Measurements from ENCODE around the gene NOX3. TPM values are rescaled to one million over a fixed set of nuclear protein-coding genes. Genes with fewer than 3 reads are reported as not detected.

The NOX3 gene
- total and polyA plus RNA-seq, 9 of the 15 experiments (the other 6 are each of a cell fraction or from before 2014, with no cell fraction given) = not detected

DNA sequence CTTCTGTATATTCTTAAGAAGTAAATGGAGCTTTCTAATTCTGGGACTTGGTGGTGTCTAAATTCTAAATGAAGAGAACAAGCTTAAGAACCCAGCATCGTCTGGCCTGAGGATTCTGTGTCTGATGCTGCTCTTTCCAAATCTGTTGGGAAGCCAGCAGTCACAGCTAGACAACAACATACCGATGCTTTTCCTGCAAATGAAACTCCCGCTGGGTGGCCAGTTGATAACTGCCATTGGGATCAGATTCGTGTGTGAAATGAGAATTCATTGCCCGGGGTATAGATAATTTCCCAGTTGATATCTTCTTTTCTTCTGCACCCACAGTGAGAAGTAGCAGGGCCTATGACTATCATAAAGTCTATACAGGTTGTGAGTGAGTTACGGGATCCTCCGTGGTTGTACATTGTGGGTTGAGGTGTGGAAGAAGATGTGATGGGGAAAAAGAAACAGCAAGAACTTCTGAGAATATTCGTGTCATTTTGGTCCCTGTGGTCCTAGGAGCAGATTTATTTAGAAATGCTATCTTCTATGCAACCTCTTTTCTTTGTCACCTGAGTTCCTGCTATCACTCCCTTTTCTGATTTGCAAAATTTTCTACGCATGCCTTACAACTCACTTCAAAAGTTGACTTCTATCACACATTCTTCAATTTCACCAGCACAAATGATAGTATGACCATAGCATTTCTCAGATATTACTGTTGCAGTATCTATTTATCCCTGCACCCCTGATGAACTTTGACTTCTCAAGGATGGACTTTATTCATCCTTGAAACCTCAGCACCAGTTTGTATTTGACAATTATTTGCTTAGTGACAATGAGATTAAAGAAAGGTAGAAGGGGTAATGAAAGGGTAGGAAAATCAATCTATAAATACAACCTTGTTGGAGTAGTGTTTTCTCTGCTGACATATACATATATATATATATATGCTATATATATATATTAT is 10.4 kb downstream of the NOX3 start:
- Histone ChIP-seq H2AFZ (ENCODE audit: low read depth, low read length) (no peak overlapping the region), H3K27ac (ENCODE audit: extremely low read depth, low read depth, low read length) (no peak overlapping the region), H3K36me3 (ENCODE audit: control insufficient read depth, insufficient read depth, low read length) (no peaks in the 10 kb centered on the region), H3K9me3 (replicated peaks; ENCODE audit: control insufficient read depth, insufficient read depth, low read depth, low read length) (no peaks in the 10 kb centered on the region), H3K4me2 (ENCODE audit: insufficient read depth, low read length) (no peak overlapping the region), H3K9me1 (ENCODE audit: control insufficient read depth, insufficient read depth, low read length) (no peaks in the 10 kb centered on the region), H3K79me2 (ENCODE audit: control insufficient read depth, insufficient read depth, low read length) (no peaks in the 10 kb centered on the region), H3K27me3 (ENCODE audit: control insufficient read depth in 2 of 2, insufficient read depth in 2 of 2, low read length in 2 of 2) (peaks cover 0 to 3% of the 10 kb centered on the region in 2 experiments; a peak in 2 of 5 replicates), H3K4me3 (no peak overlapping the region), H3K9ac (ENCODE audit: insufficient read depth in 1 of 2, low read depth in 2 of 2, low read length in 2 of 2) (no peak overlapping the region), H3K4me1 (replicated peaks in 1 of 2; ENCODE audit: control insufficient read depth in 2 of 2, insufficient read depth in 2 of 2, low read length in 2 of 2) (no peaks in the 10 kb centered on the region), H4K20me1 (replicated peaks; ENCODE audit: control insufficient read depth, insufficient read depth, low read length) (no peaks in the 10 kb centered on the region)
- DNase-seq (ENCODE audit: extremely low read depth in 1 of 4, low spot score in 3 of 4) (no peak), ATAC-seq (no peak), FAIRE-seq (no peak)
- ChIA-PET CTCF (ENCODE audit: low intra/inter-chr PET ratio) (no interaction called here), POLR2A (no interaction called here)
- 2% methylated on average over 9 of the region's 9 CpGs for WGBS (ENCODE audit: insufficient coverage, low coverage, missing lambda C conversion rate)
- in situ Hi-C loops (cut with MboI) (no loop called here), intact Hi-C loops (cut with micrococcal nuclease) (no loop called here)
- BruUV-seq (replicated peaks) = no TSS peak
- TF ChIP-seq ZSCAN29 (IDR thresholded peaks at IDR 0.05) (no peak), NONO (IDR thresholded peaks at IDR 0.05; ENCODE audit: low read depth in 2 of 2, low read length in 1 of 2) (no peak), RFX7 (CRISPR knock-in tag; IDR thresholded peaks at IDR 0.05) (no peak), CC2D1A (IDR thresholded peaks at IDR 0.05) (no peak), POLR2G (IDR thresholded peaks at IDR 0.05; ENCODE audit: low read depth, low read length) (no peak)
- TF ChIP-seq, protein P1, sequence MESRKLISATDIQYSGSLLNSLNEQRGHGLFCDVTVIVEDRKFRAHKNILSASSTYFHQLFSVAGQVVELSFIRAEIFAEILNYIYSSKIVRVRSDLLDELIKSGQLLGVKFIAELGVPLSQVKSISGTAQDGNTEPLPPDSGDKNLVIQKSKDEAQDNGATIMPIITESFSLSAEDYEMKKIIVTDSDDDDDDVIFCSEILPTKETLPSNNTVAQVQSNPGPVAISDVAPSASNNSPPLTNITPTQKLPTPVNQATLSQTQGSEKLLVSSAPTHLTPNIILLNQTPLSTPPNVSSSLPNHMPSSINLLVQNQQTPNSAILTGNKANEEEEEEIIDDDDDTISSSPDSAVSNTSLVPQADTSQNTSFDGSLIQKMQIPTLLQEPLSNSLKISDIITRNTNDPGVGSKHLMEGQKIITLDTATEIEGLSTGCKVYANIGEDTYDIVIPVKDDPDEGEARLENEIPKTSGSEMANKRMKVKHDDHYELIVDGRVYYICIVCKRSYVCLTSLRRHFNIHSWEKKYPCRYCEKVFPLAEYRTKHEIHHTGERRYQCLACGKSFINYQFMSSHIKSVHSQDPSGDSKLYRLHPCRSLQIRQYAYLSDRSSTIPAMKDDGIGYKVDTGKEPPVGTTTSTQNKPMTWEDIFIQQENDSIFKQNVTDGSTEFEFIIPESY (CRISPR knock-in tag; IDR thresholded peaks at IDR 0.05) = no peak
- TF ChIP-seq, protein P2, sequence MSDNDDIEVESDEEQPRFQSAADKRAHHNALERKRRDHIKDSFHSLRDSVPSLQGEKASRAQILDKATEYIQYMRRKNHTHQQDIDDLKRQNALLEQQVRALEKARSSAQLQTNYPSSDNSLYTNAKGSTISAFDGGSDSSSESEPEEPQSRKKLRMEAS (CRISPR knock-in tag; IDR thresholded peaks at IDR 0.05) = no peak
- TF ChIP-seq, protein P3, sequence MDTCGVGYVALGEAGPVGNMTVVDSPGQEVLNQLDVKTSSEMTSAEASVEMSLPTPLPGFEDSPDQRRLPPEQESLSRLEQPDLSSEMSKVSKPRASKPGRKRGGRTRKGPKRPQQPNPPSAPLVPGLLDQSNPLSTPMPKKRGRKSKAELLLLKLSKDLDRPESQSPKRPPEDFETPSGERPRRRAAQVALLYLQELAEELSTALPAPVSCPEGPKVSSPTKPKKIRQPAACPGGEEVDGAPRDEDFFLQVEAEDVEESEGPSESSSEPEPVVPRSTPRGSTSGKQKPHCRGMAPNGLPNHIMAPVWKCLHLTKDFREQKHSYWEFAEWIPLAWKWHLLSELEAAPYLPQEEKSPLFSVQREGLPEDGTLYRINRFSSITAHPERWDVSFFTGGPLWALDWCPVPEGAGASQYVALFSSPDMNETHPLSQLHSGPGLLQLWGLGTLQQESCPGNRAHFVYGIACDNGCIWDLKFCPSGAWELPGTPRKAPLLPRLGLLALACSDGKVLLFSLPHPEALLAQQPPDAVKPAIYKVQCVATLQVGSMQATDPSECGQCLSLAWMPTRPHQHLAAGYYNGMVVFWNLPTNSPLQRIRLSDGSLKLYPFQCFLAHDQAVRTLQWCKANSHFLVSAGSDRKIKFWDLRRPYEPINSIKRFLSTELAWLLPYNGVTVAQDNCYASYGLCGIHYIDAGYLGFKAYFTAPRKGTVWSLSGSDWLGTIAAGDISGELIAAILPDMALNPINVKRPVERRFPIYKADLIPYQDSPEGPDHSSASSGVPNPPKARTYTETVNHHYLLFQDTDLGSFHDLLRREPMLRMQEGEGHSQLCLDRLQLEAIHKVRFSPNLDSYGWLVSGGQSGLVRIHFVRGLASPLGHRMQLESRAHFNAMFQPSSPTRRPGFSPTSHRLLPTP (IDR thresholded peaks at IDR 0.05; ENCODE audit: borderline replicate concordance, extremely low read depth, insufficient read length) = no peak
- TF ChIP-seq, protein P4, sequence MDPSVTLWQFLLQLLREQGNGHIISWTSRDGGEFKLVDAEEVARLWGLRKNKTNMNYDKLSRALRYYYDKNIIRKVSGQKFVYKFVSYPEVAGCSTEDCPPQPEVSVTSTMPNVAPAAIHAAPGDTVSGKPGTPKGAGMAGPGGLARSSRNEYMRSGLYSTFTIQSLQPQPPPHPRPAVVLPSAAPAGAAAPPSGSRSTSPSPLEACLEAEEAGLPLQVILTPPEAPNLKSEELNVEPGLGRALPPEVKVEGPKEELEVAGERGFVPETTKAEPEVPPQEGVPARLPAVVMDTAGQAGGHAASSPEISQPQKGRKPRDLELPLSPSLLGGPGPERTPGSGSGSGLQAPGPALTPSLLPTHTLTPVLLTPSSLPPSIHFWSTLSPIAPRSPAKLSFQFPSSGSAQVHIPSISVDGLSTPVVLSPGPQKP (CRISPR knock-in tag; IDR thresholded peaks at IDR 0.05) = no peak
- TF ChIP-seq, protein P5, sequence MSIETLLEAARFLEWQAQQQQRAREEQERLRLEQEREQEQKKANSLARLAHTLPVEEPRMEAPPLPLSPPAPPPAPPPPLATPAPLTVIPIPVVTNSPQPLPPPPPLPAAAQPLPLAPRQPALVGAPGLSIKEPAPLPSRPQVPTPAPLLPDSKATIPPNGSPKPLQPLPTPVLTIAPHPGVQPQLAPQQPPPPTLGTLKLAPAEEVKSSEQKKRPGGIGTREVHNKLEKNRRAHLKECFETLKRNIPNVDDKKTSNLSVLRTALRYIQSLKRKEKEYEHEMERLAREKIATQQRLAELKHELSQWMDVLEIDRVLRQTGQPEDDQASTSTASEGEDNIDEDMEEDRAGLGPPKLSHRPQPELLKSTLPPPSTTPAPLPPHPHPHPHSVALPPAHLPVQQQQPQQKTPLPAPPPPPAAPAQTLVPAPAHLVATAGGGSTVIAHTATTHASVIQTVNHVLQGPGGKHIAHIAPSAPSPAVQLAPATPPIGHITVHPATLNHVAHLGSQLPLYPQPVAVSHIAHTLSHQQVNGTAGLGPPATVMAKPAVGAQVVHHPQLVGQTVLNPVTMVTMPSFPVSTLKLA (conservative IDR thresholded peaks at IDR 0.05) = no peak

Data from K562 (cell line).